ENCODE measurements around the gene TRIM29. TPM values are rescaled to one million over a fixed set of nuclear protein-coding genes. Genes with fewer than 3 reads are reported as not detected.

TRIM29 gene
- total and polyA plus RNA-seq, 2 donors from 2014 or later, result 0.65 to 32.9 TPM

- no peak for FAIRE-seq
- H3K4me3 ChIP-seq (ENCODE audit: low read length in 3 of 3), result no peak overlapping the region
- no peaks in the 10 kb centered on the region for H3K4me1 ChIP-seq (ENCODE audit: control insufficient read depth in 2 of 3, insufficient read depth in 2 of 3, low read depth in 1 of 3, low read length in 3 of 3)
- no peak overlapping the region for H3K27ac ChIP-seq (ENCODE audit: low read depth in 2 of 2, low read length in 2 of 2)
- H3K9me3 ChIP-seq (ENCODE audit: control insufficient read depth in 2 of 3, insufficient read depth in 1 of 3, low read length in 3 of 3), result no peaks in the 10 kb centered on the region
- no peak overlapping the region for H3K9ac ChIP-seq (ENCODE audit: low read length in 3 of 3)
- no peaks in the 10 kb centered on the region for H3K36me3 ChIP-seq (ENCODE audit: control insufficient read depth in 2 of 3, insufficient read depth in 3 of 3, low read length in 3 of 3)
- intact Hi-C loops (cut with DNase I), result no loop called here
- TF ChIP-seq, protein P1, sequence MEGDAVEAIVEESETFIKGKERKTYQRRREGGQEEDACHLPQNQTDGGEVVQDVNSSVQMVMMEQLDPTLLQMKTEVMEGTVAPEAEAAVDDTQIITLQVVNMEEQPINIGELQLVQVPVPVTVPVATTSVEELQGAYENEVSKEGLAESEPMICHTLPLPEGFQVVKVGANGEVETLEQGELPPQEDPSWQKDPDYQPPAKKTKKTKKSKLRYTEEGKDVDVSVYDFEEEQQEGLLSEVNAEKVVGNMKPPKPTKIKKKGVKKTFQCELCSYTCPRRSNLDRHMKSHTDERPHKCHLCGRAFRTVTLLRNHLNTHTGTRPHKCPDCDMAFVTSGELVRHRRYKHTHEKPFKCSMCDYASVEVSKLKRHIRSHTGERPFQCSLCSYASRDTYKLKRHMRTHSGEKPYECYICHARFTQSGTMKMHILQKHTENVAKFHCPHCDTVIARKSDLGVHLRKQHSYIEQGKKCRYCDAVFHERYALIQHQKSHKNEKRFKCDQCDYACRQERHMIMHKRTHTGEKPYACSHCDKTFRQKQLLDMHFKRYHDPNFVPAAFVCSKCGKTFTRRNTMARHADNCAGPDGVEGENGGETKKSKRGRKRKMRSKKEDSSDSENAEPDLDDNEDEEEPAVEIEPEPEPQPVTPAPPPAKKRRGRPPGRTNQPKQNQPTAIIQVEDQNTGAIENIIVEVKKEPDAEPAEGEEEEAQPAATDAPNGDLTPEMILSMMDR (IDR thresholded peaks at IDR 0.05; ENCODE audit: borderline replicate concordance, extremely low read depth, insufficient read depth), result no peak
- DNase-seq, result peak in 1 of 5 donors; percentile 58
- H3K27me3 ChIP-seq (ENCODE audit: control insufficient read depth, insufficient read depth, low read length), result no peaks in the 10 kb centered on the region
These were observed 8.3 kb downstream of the TRIM29 start for GRCh38 chr11:120129570-120129969.

GRCh38 chr11:120128392-120129119, 9.4 kb downstream of the TRIM29 start:
- H3K27me3 ChIP-seq (ENCODE audit: control insufficient read depth, insufficient read depth, low read length), result no peaks in the 10 kb centered on the region
- no peaks in the 10 kb centered on the region for H3K9me3 ChIP-seq (ENCODE audit: control insufficient read depth in 2 of 3, insufficient read depth in 1 of 3, low read length in 3 of 3)
- DNase-seq, result peak in 4 of 5 donors; percentile 56 to 82 (median 60)
- H3K9ac ChIP-seq (ENCODE audit: low read length in 3 of 3), result no peak overlapping the region
- intact Hi-C loops (cut with DNase I), result no loop called here
- H3K27ac ChIP-seq (ENCODE audit: low read depth in 2 of 2, low read length in 2 of 2), result no peak overlapping the region
- no peaks in the 10 kb centered on the region for H3K4me1 ChIP-seq (ENCODE audit: control insufficient read depth in 2 of 3, insufficient read depth in 2 of 3, low read depth in 1 of 3, low read length in 3 of 3)
- no peaks in the 10 kb centered on the region for H3K36me3 ChIP-seq (ENCODE audit: control insufficient read depth in 2 of 3, insufficient read depth in 3 of 3, low read length in 3 of 3)
- no peak for FAIRE-seq
- TF ChIP-seq, protein P1 (IDR thresholded peaks at IDR 0.05; ENCODE audit: borderline replicate concordance, extremely low read depth, insufficient read depth), result no peak
- H3K4me3 ChIP-seq (ENCODE audit: low read length in 3 of 3), result no peak overlapping the region

GRCh38 chr11:120127236-120127635, 10.7 kb downstream of the TRIM29 start:
- DNase-seq, result peak in 1 of 5 donors; percentile 18
- no peak overlapping the region for H3K27ac ChIP-seq (ENCODE audit: low read depth in 2 of 2, low read length in 2 of 2)
- no peak for FAIRE-seq

More at GRCh38 chr11:120127236-120127635, 10.7 kb downstream of the TRIM29 start:
- H3K27me3 ChIP-seq (ENCODE audit: control insufficient read depth, insufficient read depth, low read length), result no peaks in the 10 kb centered on the region
- TF ChIP-seq, protein P1 (IDR thresholded peaks at IDR 0.05; ENCODE audit: borderline replicate concordance, extremely low read depth, insufficient read depth), result no peak
- peaks cover 0 to 4% (median 0%) of the 10 kb centered on the region in 3 donors for H3K4me1 ChIP-seq (ENCODE audit: control insufficient read depth in 2 of 3, insufficient read depth in 2 of 3, low read depth in 1 of 3, low read length in 3 of 3)
- intact Hi-C loops (cut with DNase I), result no loop called here
- no peaks in the 10 kb centered on the region for H3K9me3 ChIP-seq (ENCODE audit: control insufficient read depth in 2 of 3, insufficient read depth in 1 of 3, low read length in 3 of 3)
- no peak overlapping the region for H3K4me3 ChIP-seq (ENCODE audit: low read length in 3 of 3)
- H3K9ac ChIP-seq (ENCODE audit: low read length in 3 of 3), result no peak overlapping the region
- no peaks in the 10 kb centered on the region for H3K36me3 ChIP-seq (ENCODE audit: control insufficient read depth in 2 of 3, insufficient read depth in 3 of 3, low read length in 3 of 3)

Data from kidney (tissue), 14 donors.